Muscle of back (tissue), 11 donors: ENCODE data around the gene IL17RD. TPM values are rescaled to one million over a fixed set of nuclear protein-coding genes. Genes with fewer than 3 reads are reported as not detected.
A peak's percentile ranks its signal among the peaks of the same experiment; 100 is the strongest.

ENCODE experiments used
- DNase-seq, 3 donors: peaks; one replicate each; pipeline versions ENCODE4 v3.0.0 to v3.0.0-alpha.2; 2013
- polyA plus RNA-seq, 10 donors: library from polyadenylated mRNA; unstranded; fragments of 120-200 nt; gene quantifications; one replicate each; pipeline ENCODE4 v1.2.1, GENCODE V29; 2013; ENCODE audit not compliant: insufficient read length in 10 of 10

Gene IL17RD
- polyA plus RNA-seq, 10 donors = 22.6 to 36.7 (median 29.0) TPM

- peak in 2 of 3 donors; percentile 75 to 89 for DNase-seq
Observed at GRCh38 chr3:57160765-57161538, 4.2 kb downstream of the IL17RD start.

GRCh38 chr3:57160076-57160764 is 4.9 kb downstream of the IL17RD start:
- DNase-seq = peak; percentile 69 to 92 (median 84)

- DNase-seq = no peak
Observed at GRCh38 chr3:57158813-57159738, 6.1 kb downstream of the IL17RD start.

GRCh38 chr3:57158325-57158724 is 6.8 kb downstream of the IL17RD start:
- DNase-seq = no peak

GRCh38 chr3:57157545-57157944 is 7.6 kb downstream of the IL17RD start:
- DNase-seq = peak in 1 of 3 donors; percentile 57

GRCh38 chr3:57155310-57155643 is 9.9 kb downstream of the IL17RD start:
- no peak for DNase-seq

GRCh38 chr3:57154470-57155309 is 10.5 kb downstream of the IL17RD start:
- peak in 1 of 3 donors; percentile 60 for DNase-seq

GRCh38 chr3:57152151-57153143 is 12.7 kb downstream of the IL17RD start:
- DNase-seq = peak in 1 of 3 donors; percentile 80

- DNase-seq = peak in 1 of 3 donors; percentile 56
Observed at GRCh38 chr3:57151749-57152148, 13.4 kb downstream of the IL17RD start.

- peak in 1 of 3 donors; percentile 90 for DNase-seq
Observed at GRCh38 chr3:57151021-57151449, 14.1 kb downstream of the IL17RD start.

- DNase-seq = peak in 1 of 3 donors; percentile 74
Observed at GRCh38 chr3:57150113-57150581, 15.0 kb downstream of the IL17RD start.

- no peak for DNase-seq
Observed at GRCh38 chr3:57147071-57147470, 18.1 kb downstream of the IL17RD start.

- DNase-seq = no peak
Observed at GRCh38 chr3:57145852-57146251, 19.3 kb downstream of the IL17RD start.

GRCh38 chr3:57144952-57145351 is 20.2 kb downstream of the IL17RD start:
- DNase-seq = no peak

GRCh38 chr3:57143886-57144459 is 21.2 kb downstream of the IL17RD start:
- no peak for DNase-seq

- DNase-seq = peak in 1 of 3 donors; percentile 86
Observed at GRCh38 chr3:57142411-57142723, 22.8 kb downstream of the IL17RD start.

GRCh38 chr3:57141719-57142410 is 23.3 kb downstream of the IL17RD start:
- DNase-seq = no peak

- no peak for DNase-seq
Observed at GRCh38 chr3:57140894-57141293, 24.3 kb downstream of the IL17RD start.
